Activated T-cell treated with anti-CD3 and anti-CD28 coated beads, Interleukin-2, amount 50 U/mL, for 24 hours (primary cell): Measurements from ENCODE around the gene LASP1.
"Not testable (repeated sequence)": the region's sequence is repeated elsewhere in the genome, so short reads cannot be mapped to it uniquely, and the experiment has no call there.

Experiments used
- DNase-seq: peaks from one replicate; pipeline ENCODE4 v3.0.0-alpha.2; 2020
- H3K27ac Mint-ChIP-seq: 2 replicates; pipeline ENCODE4 v1.8.0; 2020; ENCODE audit warnings: mild to moderate bottlenecking, mixed read lengths
- H3K27me3 Mint-ChIP-seq: 2 replicates; pipeline ENCODE4 v1.8.0; 2020; ENCODE audit warnings: mixed read lengths
- H3K36me3 Mint-ChIP-seq: 2 replicates; pipeline ENCODE4 v1.8.0; 2020; ENCODE audit warnings: low read depth, mixed read lengths
- H3K4me1 Mint-ChIP-seq: 2 replicates; pipeline ENCODE4 v1.8.0; 2020; ENCODE audit warnings: low read depth, mixed read lengths
- H3K4me3 Mint-ChIP-seq: 2 replicates; pipeline ENCODE4 v1.8.0; 2020; ENCODE audit warnings: mild to moderate bottlenecking, moderate library complexity, mixed read lengths
- H3K9me3 Mint-ChIP-seq: 2 replicates; pipeline ENCODE4 v1.8.0; 2020; ENCODE audit warnings: mixed read lengths

The LASP1 gene

GRCh38 chr17:38918916-38919315 is 49.1 kb downstream of the LASP1 start:
- Mint-ChIP-seq H3K9me3 (no peaks in the 10 kb centered on the region), H3K27ac (peak overlapping the region; percentile 71), H3K27me3 (no peaks in the 10 kb centered on the region), H3K4me1 (peaks cover 32% of the 10 kb centered on the region), H3K36me3 (peaks cover 69% of the 10 kb centered on the region), H3K4me3 (no peak overlapping the region)
- no peak for DNase-seq

DNA sequence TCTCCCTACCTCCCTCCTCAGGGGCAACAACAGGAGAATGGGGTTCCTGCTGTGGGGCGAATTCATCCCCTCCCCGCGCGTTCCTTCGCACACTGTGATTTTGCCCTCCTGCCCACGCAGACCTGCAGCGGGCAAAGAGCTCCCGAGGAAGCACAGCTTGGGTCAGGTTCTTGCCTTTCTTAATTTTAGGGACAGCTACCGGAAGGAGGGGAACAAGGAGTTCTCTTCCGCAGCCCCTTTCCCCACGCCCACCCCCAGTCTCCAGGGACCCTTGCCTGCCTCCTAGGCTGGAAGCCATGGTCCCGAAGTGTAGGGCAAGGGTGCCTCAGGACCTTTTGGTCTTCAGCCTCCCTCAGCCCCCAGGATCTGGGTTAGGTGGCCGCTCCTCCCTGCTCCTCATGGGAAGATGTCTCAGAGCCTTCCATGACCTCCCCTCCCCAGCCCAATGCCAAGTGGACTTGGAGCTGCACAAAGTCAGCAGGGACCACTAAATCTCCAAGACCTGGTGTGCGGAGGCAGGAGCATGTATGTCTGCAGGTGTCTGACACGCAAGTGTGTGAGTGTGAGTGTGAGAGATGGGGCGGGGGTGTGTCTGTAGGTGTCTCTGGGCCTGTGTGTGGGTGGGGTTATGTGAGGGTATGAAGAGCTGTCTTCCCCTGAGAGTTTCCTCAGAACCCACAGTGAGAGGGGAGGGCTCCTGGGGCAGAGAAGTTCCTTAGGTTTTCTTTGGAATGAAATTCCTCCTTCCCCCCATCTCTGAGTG is 49.6 kb downstream of the LASP1 start:
- no peak overlapping the region for H3K4me3 Mint-ChIP-seq
- H3K36me3 Mint-ChIP-seq, result peaks cover 64% of the 10 kb centered on the region
- DNase-seq, result no peak
- peaks cover 33% of the 10 kb centered on the region for H3K4me1 Mint-ChIP-seq
- H3K27me3 Mint-ChIP-seq, result no peaks in the 10 kb centered on the region
- peak overlapping the region; percentile 88 for H3K27ac Mint-ChIP-seq
- no peaks in the 10 kb centered on the region for H3K9me3 Mint-ChIP-seq

GRCh38 chr17:38920374-38921291 is 50.8 kb downstream of the LASP1 start:
- H3K4me3 Mint-ChIP-seq, result no peak overlapping the region
- H3K36me3 Mint-ChIP-seq, result peaks cover 52% of the 10 kb centered on the region
- no peaks in the 10 kb centered on the region for H3K27me3 Mint-ChIP-seq
- peaks cover 42% of the 10 kb centered on the region for H3K4me1 Mint-ChIP-seq
- H3K9me3 Mint-ChIP-seq, result no peaks in the 10 kb centered on the region
- H3K27ac Mint-ChIP-seq, result peak overlapping the region; percentile 88
- DNase-seq, result no peak

DNA sequence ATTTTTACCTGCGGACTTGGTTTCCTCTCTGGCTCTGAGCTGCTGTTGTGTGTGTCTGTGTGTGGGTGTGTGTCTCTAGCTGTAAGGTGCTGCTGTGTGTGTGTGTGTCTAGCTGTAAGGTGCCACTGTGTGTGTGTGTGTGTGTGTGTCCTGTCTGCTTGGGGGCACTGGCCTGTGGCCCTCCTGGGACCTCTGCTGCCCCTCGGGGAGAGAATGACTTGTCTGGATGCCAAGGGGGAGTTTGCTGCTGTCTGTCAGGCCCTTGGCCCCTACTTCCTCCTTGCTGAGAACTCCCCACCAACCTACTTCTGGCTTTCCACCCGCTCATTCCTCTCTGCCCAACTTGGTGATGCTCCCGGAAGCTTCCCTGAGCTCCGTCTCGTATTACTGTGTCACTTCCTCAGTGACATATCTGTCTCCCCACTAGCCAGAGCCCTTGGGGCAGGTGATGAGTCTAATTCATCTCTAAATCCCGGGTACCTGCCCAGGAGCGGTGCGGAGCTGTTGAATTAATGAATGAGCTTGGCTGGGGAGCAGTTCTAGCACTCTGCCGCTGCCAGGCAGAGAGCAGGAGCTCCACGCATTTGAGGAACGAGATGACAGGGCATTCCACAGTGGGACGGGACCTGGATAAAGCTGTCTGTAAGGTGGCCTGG is 52.0 kb downstream of the LASP1 start:
- Mint-ChIP-seq H3K4me3 (no peak overlapping the region), H3K27me3 (no peaks in the 10 kb centered on the region), H3K4me1 (peaks cover 54% of the 10 kb centered on the region), H3K27ac (peak overlapping the region; percentile 88), H3K9me3 (no peaks in the 10 kb centered on the region), H3K36me3 (peaks cover 40% of the 10 kb centered on the region)
- DNase-seq, result no peak

DNA sequence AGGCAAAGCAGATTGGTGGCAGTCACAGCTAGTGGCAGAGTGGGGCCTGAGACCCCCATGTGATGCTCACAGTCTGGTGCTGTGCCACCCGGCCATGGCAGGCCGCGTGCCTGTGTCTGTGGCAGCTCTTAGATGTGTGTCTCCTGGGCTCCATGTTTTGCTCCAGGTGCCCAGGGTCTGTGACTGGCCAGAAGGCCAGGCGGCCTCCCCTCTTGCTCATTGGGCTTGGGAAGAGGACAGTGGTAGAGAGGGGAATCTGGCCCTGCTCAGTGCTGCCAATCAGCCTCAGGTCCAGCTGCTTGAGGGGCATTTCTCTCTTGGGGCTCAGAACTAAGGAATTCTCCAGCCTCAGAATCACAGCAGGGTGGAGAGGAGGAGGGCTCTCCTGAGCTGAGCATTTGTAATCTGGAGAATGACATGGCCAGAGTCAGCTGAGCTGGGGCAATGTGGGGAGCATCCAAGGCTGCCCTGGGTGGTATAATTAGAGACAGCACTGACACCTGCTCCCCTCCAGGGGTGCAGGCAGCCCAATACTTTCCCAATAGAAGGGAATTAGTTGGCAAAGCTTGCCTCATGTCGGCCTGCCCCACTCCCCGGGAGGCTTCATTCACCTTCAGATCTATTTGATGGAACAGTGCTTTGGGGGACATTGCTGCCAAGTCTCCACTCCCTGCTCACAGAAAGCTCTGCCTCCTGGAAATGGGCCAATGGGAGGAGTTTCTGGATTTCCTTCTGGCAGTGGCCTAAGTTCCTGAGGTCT is 52.9 kb downstream of the LASP1 start:
- no peak overlapping the region for H3K4me3 Mint-ChIP-seq
- no peak for DNase-seq
- peaks cover 31% of the 10 kb centered on the region for H3K36me3 Mint-ChIP-seq
- H3K27ac Mint-ChIP-seq, result peak overlapping the region; percentile 88
- H3K4me1 Mint-ChIP-seq, result peaks cover 55% of the 10 kb centered on the region
- H3K9me3 Mint-ChIP-seq, result no peaks in the 10 kb centered on the region
- H3K27me3 Mint-ChIP-seq, result no peaks in the 10 kb centered on the region

GRCh38 chr17:38925263-38925995 is 55.6 kb downstream of the LASP1 start, which contains the start of gene LASP1NB:
LASP1NB (plus strand) TSS chr17:38925614.
- Mint-ChIP-seq H3K27ac (peak within 1 kb of the TSS; percentile 54), H3K27me3 (no peaks in the 10 kb centered on the region), H3K36me3 (peaks cover 6% of the 10 kb centered on the region), H3K4me1 (peaks cover 47% of the 10 kb centered on the region), H3K4me3 (peak within 1 kb of the TSS; percentile 32), H3K9me3 (no peaks in the 10 kb centered on the region)
- peak; percentile 65 for DNase-seq

- DNase-seq, result no peak
- H3K9me3 Mint-ChIP-seq, result no peaks in the 10 kb centered on the region
- peak overlapping the region; percentile 54 for H3K27ac Mint-ChIP-seq
- H3K4me1 Mint-ChIP-seq, result peaks cover 37% of the 10 kb centered on the region
- H3K4me3 Mint-ChIP-seq, result no peak overlapping the region
- H3K27me3 Mint-ChIP-seq, result no peaks in the 10 kb centered on the region
- no peaks in the 10 kb centered on the region for H3K36me3 Mint-ChIP-seq
Measured at GRCh38 chr17:38926293-38927070, 56.6 kb downstream of the LASP1 start.

DNA sequence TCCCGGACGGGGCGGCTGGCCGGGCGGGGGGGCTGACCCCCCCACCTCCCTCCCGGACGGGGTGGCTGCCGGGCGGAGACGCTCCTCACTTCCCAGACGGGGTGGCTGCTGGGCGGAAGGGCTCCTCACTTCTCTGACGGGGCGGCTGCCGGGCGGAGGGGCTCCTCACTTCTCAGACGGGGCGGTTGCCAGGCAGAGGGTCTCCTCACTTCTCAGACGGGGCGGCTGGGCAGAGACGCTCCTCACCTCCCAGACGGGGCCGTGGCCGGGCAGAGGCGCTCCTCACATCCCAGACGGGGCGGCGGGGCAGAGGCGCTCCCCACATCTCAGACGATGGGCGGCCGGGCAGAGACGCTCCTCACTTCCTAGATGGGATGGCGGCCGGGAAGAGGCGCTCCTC is 60.9 kb downstream of the LASP1 start:
- not testable (repeated sequence) for H3K27ac Mint-ChIP-seq, H3K4me3 Mint-ChIP-seq, H3K36me3 Mint-ChIP-seq, DNase-seq, H3K27me3 Mint-ChIP-seq, H3K9me3 Mint-ChIP-seq
- peaks cover 17% of the 10 kb centered on the region for H3K4me1 Mint-ChIP-seq

- not testable (repeated sequence) for H3K27ac Mint-ChIP-seq, H3K27me3 Mint-ChIP-seq, H3K4me3 Mint-ChIP-seq, H3K4me1 Mint-ChIP-seq, H3K36me3 Mint-ChIP-seq, H3K9me3 Mint-ChIP-seq, DNase-seq
Measured at GRCh38 chr17:38933962-38934361, 64.1 kb downstream of the LASP1 start.

- H3K4me1 Mint-ChIP-seq, result peaks cover 8% of the 10 kb centered on the region
- H3K36me3 Mint-ChIP-seq, result no peaks in the 10 kb centered on the region
- no peaks in the 10 kb centered on the region for H3K27me3 Mint-ChIP-seq
- H3K9me3 Mint-ChIP-seq, result no peaks in the 10 kb centered on the region
- no peak for DNase-seq
- H3K27ac Mint-ChIP-seq, result no peak overlapping the region
- no peak overlapping the region for H3K4me3 Mint-ChIP-seq
Measured at GRCh38 chr17:38939987-38940386, 70.1 kb downstream of the LASP1 start.

GRCh38 chr17:38940404-38940803 is 70.5 kb downstream of the LASP1 start:
- Mint-ChIP-seq H3K4me3 (no peak overlapping the region), H3K4me1 (peaks cover 8% of the 10 kb centered on the region), H3K9me3 (no peaks in the 10 kb centered on the region), H3K27me3 (no peaks in the 10 kb centered on the region), H3K27ac (no peak overlapping the region), H3K36me3 (no peaks in the 10 kb centered on the region)
- DNase-seq, result no peak

DNA sequence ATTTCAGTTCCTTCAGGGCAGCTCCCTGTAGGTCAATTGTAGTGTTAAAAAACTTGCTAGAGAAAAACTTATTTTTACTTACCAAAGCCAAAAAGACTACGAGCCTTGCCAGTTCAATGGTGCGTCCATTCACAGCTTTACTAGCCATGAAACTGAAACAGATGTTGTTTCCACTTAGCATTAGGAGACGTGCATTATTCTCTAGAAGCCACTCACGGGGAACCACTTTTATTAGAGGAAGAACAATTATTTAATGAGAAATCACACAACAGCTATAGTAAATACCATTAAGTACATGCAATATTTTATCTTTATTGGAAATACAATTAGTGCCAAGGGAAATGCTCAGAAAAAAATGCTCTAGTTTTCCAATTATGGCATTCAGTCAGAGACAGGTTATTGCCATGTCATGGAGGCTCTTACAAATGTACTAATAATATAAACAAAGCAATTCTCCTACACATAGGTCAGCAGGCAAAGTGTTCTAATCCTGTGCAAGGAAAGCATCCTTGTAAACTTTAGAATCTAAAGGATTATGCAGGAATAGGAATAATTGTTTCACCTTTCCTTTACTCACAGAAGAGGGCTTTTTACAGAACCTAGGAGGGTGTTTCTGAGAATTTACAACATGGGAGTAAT is 73.0 kb downstream of the LASP1 start:
- H3K27me3 Mint-ChIP-seq, result no peaks in the 10 kb centered on the region
- H3K36me3 Mint-ChIP-seq, result no peaks in the 10 kb centered on the region
- H3K4me3 Mint-ChIP-seq, result no peak overlapping the region
- no peak for DNase-seq
- no peaks in the 10 kb centered on the region for H3K9me3 Mint-ChIP-seq
- H3K27ac Mint-ChIP-seq, result no peak overlapping the region
- peaks cover 5% of the 10 kb centered on the region for H3K4me1 Mint-ChIP-seq

DNA sequence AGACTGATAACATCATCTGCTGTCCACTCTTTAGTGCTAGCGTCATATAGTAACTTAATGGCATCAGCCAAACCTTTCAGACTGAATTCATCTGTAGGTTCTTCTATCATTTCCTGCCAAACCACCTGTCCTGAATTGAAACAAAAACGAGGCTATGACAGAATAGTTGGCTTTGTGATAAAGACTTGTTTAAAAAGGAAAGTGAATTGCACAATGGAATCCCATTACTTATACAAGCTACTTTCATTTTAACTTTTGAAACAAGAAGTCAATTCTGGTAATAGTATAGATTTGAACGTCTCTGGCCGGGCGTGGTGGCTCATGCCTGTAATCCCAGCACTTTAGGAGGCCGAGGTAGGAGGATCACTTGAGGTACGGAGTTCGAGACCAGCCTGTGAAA is 73.7 kb downstream of the LASP1 start:
- Mint-ChIP-seq H3K9me3 (no peaks in the 10 kb centered on the region), H3K4me1 (peaks cover 5% of the 10 kb centered on the region), H3K36me3 (no peaks in the 10 kb centered on the region), H3K4me3 (no peak overlapping the region), H3K27me3 (no peaks in the 10 kb centered on the region), H3K27ac (peak overlapping the region; percentile 47)
- no peak for DNase-seq
